ENCODE results near the gene PLSCR2.
"Not testable (repeated sequence)": the region's sequence is repeated elsewhere in the genome, so short reads cannot be mapped to it uniquely, and the experiment has no call there.

The PLSCR2 gene

GRCh38 chr3:146465693-146466465 is 3.5 kb downstream of the PLSCR2 start:
- no peaks in the 10 kb centered on the region for H3K27me3 Mint-ChIP-seq
- H3K9me3 Mint-ChIP-seq: peaks cover 0 to 5% of the 10 kb centered on the region in 2 donors
- H3K27ac Mint-ChIP-seq: no peak overlapping the region
- ATAC-seq (no peak), DNase-seq (no peak)
- peaks cover 42% of the 10 kb centered on the region for H3K4me1 Mint-ChIP-seq
- H3K4me3 Mint-ChIP-seq: no peak overlapping the region

GRCh38 chr3:146464783-146465182 is 4.6 kb downstream of the PLSCR2 start:
- Mint-ChIP-seq H3K9me3 (peaks cover 0 to 5% of the 10 kb centered on the region in 2 donors), H3K4me3 (no peak overlapping the region), H3K27me3 (no peaks in the 10 kb centered on the region), H3K27ac (no peak overlapping the region), H3K4me1 (peaks cover 38% of the 10 kb centered on the region)
- no peak for ATAC-seq
- no peak for DNase-seq

GRCh38 chr3:146464005-146464595 is 5.3 kb downstream of the PLSCR2 start:
- H3K27me3 Mint-ChIP-seq: no peaks in the 10 kb centered on the region
- peaks cover 36% of the 10 kb centered on the region for H3K4me1 Mint-ChIP-seq
- peaks cover 0 to 5% of the 10 kb centered on the region in 2 donors for H3K9me3 Mint-ChIP-seq
- H3K4me3 Mint-ChIP-seq: no peak overlapping the region
- DNase-seq (no peak), ATAC-seq (peak; percentile 68)
- no peak overlapping the region for H3K27ac Mint-ChIP-seq

- no peaks in the 10 kb centered on the region for H3K27me3 Mint-ChIP-seq
- DNase-seq (no peak), ATAC-seq (no peak)
- H3K9me3 Mint-ChIP-seq: no peaks in the 10 kb centered on the region
- H3K4me1 Mint-ChIP-seq: peaks cover 1% of the 10 kb centered on the region
- no peak overlapping the region for H3K4me3 Mint-ChIP-seq
- H3K27ac Mint-ChIP-seq: no peak overlapping the region
These were observed 14.6 kb downstream of the PLSCR2 start for GRCh38 chr3:146454796-146455195.

- no peak overlapping the region for H3K4me3 Mint-ChIP-seq
- H3K27me3 Mint-ChIP-seq: no peaks in the 10 kb centered on the region
- ATAC-seq (no peak), DNase-seq (no peak)
- peaks cover 19 to 22% of the 10 kb centered on the region in 2 donors for H3K9me3 Mint-ChIP-seq
- no peak overlapping the region for H3K27ac Mint-ChIP-seq
- no peaks in the 10 kb centered on the region for H3K4me1 Mint-ChIP-seq
These were observed 19.7 kb downstream of the PLSCR2 start for GRCh38 chr3:146449613-146450012.

- no peak overlapping the region for H3K4me3 Mint-ChIP-seq
- H3K4me1 Mint-ChIP-seq: no peaks in the 10 kb centered on the region
- DNase-seq: no peak
- peaks cover 22 to 23% of the 10 kb centered on the region in 2 donors for H3K9me3 Mint-ChIP-seq
- no peaks in the 10 kb centered on the region for H3K27me3 Mint-ChIP-seq
- no peak for ATAC-seq
- H3K27ac Mint-ChIP-seq: no peak overlapping the region
These were observed 20.3 kb downstream of the PLSCR2 start for GRCh38 chr3:146449076-146449475.

GRCh38 chr3:146446026-146446425 is 23.3 kb downstream of the PLSCR2 start:
- no peak for ATAC-seq
- no peak overlapping the region for H3K4me3 Mint-ChIP-seq
- peaks cover 22 to 23% of the 10 kb centered on the region in 2 donors for H3K9me3 Mint-ChIP-seq
- H3K4me1 Mint-ChIP-seq: no peaks in the 10 kb centered on the region
- DNase-seq: no peak
- no peak overlapping the region for H3K27ac Mint-ChIP-seq
- H3K27me3 Mint-ChIP-seq: no peaks in the 10 kb centered on the region

GRCh38 chr3:146440310-146440709 is 29.1 kb downstream of the PLSCR2 start:
- ATAC-seq, H3K27me3 Mint-ChIP-seq, DNase-seq, H3K4me1 Mint-ChIP-seq, H3K4me3 Mint-ChIP-seq: not testable (repeated sequence)
- peaks cover 16 to 17% of the 10 kb centered on the region in 2 donors for H3K9me3 Mint-ChIP-seq
- peak overlapping the region in 1 of 2 donors; percentile 43 for H3K27ac Mint-ChIP-seq

GRCh38 chr3:146432066-146432465 is 37.3 kb downstream of the PLSCR2 start:
- Mint-ChIP-seq H3K4me3 (no peak overlapping the region), H3K9me3 (peaks cover 6 to 23% of the 10 kb centered on the region in 2 donors), H3K4me1 (no peaks in the 10 kb centered on the region), H3K27ac (no peak overlapping the region), H3K27me3 (no peaks in the 10 kb centered on the region)
- DNase-seq (no peak), ATAC-seq (no peak)

GRCh38 chr3:146431240-146431639 is 38.1 kb downstream of the PLSCR2 start:
- Mint-ChIP-seq H3K4me3 (no peak overlapping the region), H3K4me1 (no peaks in the 10 kb centered on the region), H3K27ac (no peak overlapping the region), H3K9me3 (peaks cover 6 to 23% of the 10 kb centered on the region in 2 donors), H3K27me3 (no peaks in the 10 kb centered on the region)
- no peak for ATAC-seq
- DNase-seq: no peak

GRCh38 chr3:146425341-146425740 is 44.0 kb downstream of the PLSCR2 start:
- ATAC-seq (no peak), DNase-seq (no peak)
- Mint-ChIP-seq H3K4me3 (no peak overlapping the region), H3K27me3 (no peaks in the 10 kb centered on the region), H3K27ac (no peak overlapping the region), H3K9me3 (peaks cover 6 to 16% of the 10 kb centered on the region in 2 donors), H3K4me1 (no peaks in the 10 kb centered on the region)

- no peaks in the 10 kb centered on the region for H3K4me1 Mint-ChIP-seq
- H3K4me3 Mint-ChIP-seq: no peak overlapping the region
- H3K9me3 Mint-ChIP-seq: no peaks in the 10 kb centered on the region
- H3K27me3 Mint-ChIP-seq: no peaks in the 10 kb centered on the region
- no peak for ATAC-seq
- DNase-seq: no peak
- no peak overlapping the region for H3K27ac Mint-ChIP-seq
These were observed 47.3 kb downstream of the PLSCR2 start for GRCh38 chr3:146421819-146422759.

GRCh38 chr3:146416366-146416765 is 53.0 kb downstream of the PLSCR2 start:
- no peak for ATAC-seq
- DNase-seq: no peak
- no peak overlapping the region for H3K27ac Mint-ChIP-seq
- no peaks in the 10 kb centered on the region for H3K27me3 Mint-ChIP-seq
- peaks cover 14 to 25% of the 10 kb centered on the region in 2 donors for H3K9me3 Mint-ChIP-seq
- no peaks in the 10 kb centered on the region for H3K4me1 Mint-ChIP-seq
- no peak overlapping the region for H3K4me3 Mint-ChIP-seq

- DNase-seq (no peak), ATAC-seq (no peak)
- Mint-ChIP-seq H3K9me3 (peaks cover 18 to 31% of the 10 kb centered on the region in 2 donors), H3K4me3 (no peak overlapping the region), H3K4me1 (no peaks in the 10 kb centered on the region), H3K27me3 (no peaks in the 10 kb centered on the region), H3K27ac (peak overlapping the region in 1 of 2 donors; percentile 65)
These were observed 55.4 kb downstream of the PLSCR2 start for GRCh38 chr3:146414010-146414409.

- peaks cover 20 to 35% of the 10 kb centered on the region in 2 donors for H3K9me3 Mint-ChIP-seq
- H3K27ac Mint-ChIP-seq, H3K4me3 Mint-ChIP-seq, ATAC-seq, DNase-seq, H3K27me3 Mint-ChIP-seq, H3K4me1 Mint-ChIP-seq: not testable (repeated sequence)
These were observed 56.6 kb downstream of the PLSCR2 start for GRCh38 chr3:146412711-146413110.

Data from stimulated activated naive CD8-positive, alpha-beta T cell treated with anti-CD3 and anti-CD28 coated beads, Interleukin-15, amount 100 ng/mL, for 72 hours (primary cell).